GM12891 (cell line): ENCODE results near the gene LGALS4.
A peak's percentile ranks its signal among the peaks of the same experiment; 100 is the strongest.

ENCODE experiments used
- DNase-seq: peaks from one replicate; pipeline ENCODE4 v3.0.0; 2011; ENCODE audit warnings: low spot score; ENCODE audit not compliant: insufficient read length
- FAIRE-seq: peaks from 2 replicates; lab custom pipeline; 2011; peaks lifted over from hg19 to GRCh38; lab: Jason Lieb, UNC
- PAX5 ChIP-seq: IDR thresholded peaks from 2 replicates; pipeline ENCODE4 v1.6.1; 2011; ENCODE audit warnings: low read length, moderate library complexity, mild to moderate bottlenecking; ENCODE audit not compliant: insufficient read depth, severe bottlenecking
- POLR2A ChIP-seq: IDR thresholded peaks from 2 replicates; pipeline ENCODE4 v1.6.1; 2011; ENCODE audit warnings: low read depth, low read length, control low read depth
- POLR2AphosphoS5 ChIP-seq: IDR thresholded peaks from 2 replicates; pipeline ENCODE4 v1.6.1; 2011; ENCODE audit warnings: low read depth, low read length, control low read depth
- POU2F2 ChIP-seq: IDR thresholded peaks from 2 replicates; pipeline ENCODE4 v1.6.1; 2011; ENCODE audit warnings: low read depth, mild to moderate bottlenecking, control low read depth, low read length, moderate library complexity
- SPI1 ChIP-seq: IDR thresholded peaks from 2 replicates; pipeline ENCODE4 v1.6.1; 2011; ENCODE audit warnings: low read depth, low read length, control low read depth
- TAF1 ChIP-seq: IDR thresholded peaks from 2 replicates; pipeline ENCODE4 v1.6.1; 2011; ENCODE audit warnings: low read depth, low read length, control low read depth

LGALS4 gene

GRCh38 chr19:38850976-38851621, 38.4 kb upstream of the LGALS4 start:
- FAIRE-seq (peak; percentile 23), DNase-seq (no peak)
- TF ChIP-seq PAX5 (no peak), POLR2AphosphoS5 (peak; percentile 13; the same call in 1 of the 2 replicates)

- DNase-seq (peak; percentile 73), FAIRE-seq (peak; percentile 99)
These were observed 37.8 kb upstream of the LGALS4 start for GRCh38 chr19:38850436-38850975.

GRCh38 chr19:38849860-38850435, 37.2 kb upstream of the LGALS4 start, which contains the start of gene HNRNPL:
HNRNPL (minus strand) TSS chr19:38849986; CDS start chr19:38849966, 20 bp downstream.
- no peak for FAIRE-seq
- peak; percentile 84 for DNase-seq

More at GRCh38 chr19:38850436-38850975, 37.8 kb upstream of the LGALS4 start:
- TF ChIP-seq PAX5 (no peak), TAF1 (peak; percentile 73; the same call in 1 of the 2 replicates), POLR2A (peak; percentile 85), POLR2AphosphoS5 (peak; percentile 77), POU2F2 (no peak; the same call in 1 of the 2 replicates), SPI1 (no peak)

GRCh38 chr19:38849147-38849859, 36.6 kb upstream of the LGALS4 start:
- no peak; the same call in 1 of the 2 replicates for TF ChIP-seq POU2F2
- TF ChIP-seq POLR2A = peak; percentile 29; the same call in 1 of the 2 replicates
- TF ChIP-seq TAF1 = no peak
- peak; percentile 76 for TF ChIP-seq SPI1
- DNase-seq = peak; percentile 94
- FAIRE-seq = peak; percentile 89

More at GRCh38 chr19:38849860-38850435, 37.2 kb upstream of the LGALS4 start, which contains the start of gene HNRNPL:
- no peak; the same call in 1 of the 2 replicates for TF ChIP-seq POU2F2
- no peak for TF ChIP-seq SPI1
- peak; percentile 72 for TF ChIP-seq TAF1
- TF ChIP-seq POLR2AphosphoS5 = peak; percentile 79
- TF ChIP-seq POLR2A = no peak; the same call in none of the 2 replicates

- FAIRE-seq (peak; percentile 50), DNase-seq (no peak)
- TF ChIP-seq PAX5 (no peak), POLR2AphosphoS5 (no peak), TAF1 (no peak), SPI1 (no peak), POU2F2 (no peak), POLR2A (no peak)
These were observed 35.8 kb upstream of the LGALS4 start for GRCh38 chr19:38848299-38849146.

- DNase-seq = no peak
- FAIRE-seq = no peak
- no peak for TF ChIP-seq SPI1
- TF ChIP-seq POLR2A = no peak
- TF ChIP-seq POU2F2 = no peak
- no peak for TF ChIP-seq PAX5
- no peak for TF ChIP-seq TAF1
- TF ChIP-seq POLR2AphosphoS5 = no peak
These were observed 33.4 kb upstream of the LGALS4 start for GRCh38 chr19:38846097-38846496.

GRCh38 chr19:38845374-38846024, 32.8 kb upstream of the LGALS4 start:
- FAIRE-seq (no peak), DNase-seq (no peak)
- TF ChIP-seq POLR2AphosphoS5 (peak; percentile 37; the same call in 1 of the 2 replicates), POLR2A (peak; percentile 34; the same call in 1 of the 2 replicates), TAF1 (no peak)

GRCh38 chr19:38844093-38844686, 31.4 kb upstream of the LGALS4 start:
- TF ChIP-seq TAF1 = no peak
- TF ChIP-seq SPI1 = no peak
- TF ChIP-seq POLR2A = peak; percentile 65; the same call in 1 of the 2 replicates
- TF ChIP-seq POU2F2 = no peak
- TF ChIP-seq PAX5 = no peak
- peak; percentile 62; the same call in 1 of the 2 replicates for TF ChIP-seq POLR2AphosphoS5
- FAIRE-seq = no peak

More at GRCh38 chr19:38844093-38844686, 31.4 kb upstream of the LGALS4 start:
- no peak for DNase-seq
